OCI-LY1 (cell line): ENCODE data around the gene PANK4.

ENCODE experiments used
- H2AFZ ChIP-seq: fragments of 200-600 bp; sonication (generic), shearing (Covaris generic); 2 replicates; pipeline ENCODE4 v1.6.0; 2014; ENCODE audit warnings: antibody characterized with exemption, mild to moderate bottlenecking, low read length
- H3F3A ChIP-seq: fragments of 200-600 bp; sonication (generic), shearing (Covaris generic); 2 replicates; pipeline ENCODE4 v1.6.0; 2014; ENCODE audit warnings: mild to moderate bottlenecking, antibody characterized with exemption, low read length, moderate library complexity; ENCODE audit not compliant: insufficient read depth
- H3K27ac ChIP-seq: fragments of 200-600 bp; sonication (generic); 2 replicates; pipeline ENCODE4 v1.5.1; 2014; ENCODE audit warnings: low read length, mixed run types, mild to moderate bottlenecking, low read depth; ENCODE audit not compliant: poor library complexity, severe bottlenecking
- H3K27me3 ChIP-seq: fragments of 200-600 bp; sonication (generic); 2 replicates; pipeline ENCODE4 v1.6.0; 2014; ENCODE audit warnings: antibody characterized with exemption, mild to moderate bottlenecking, low read length, moderate library complexity; ENCODE audit not compliant: insufficient read depth
- H3K36me3 ChIP-seq: fragments of 200-600 bp; sonication (generic); 2 replicates; pipeline ENCODE4 v1.6.1; 2014; ENCODE audit warnings: mild to moderate bottlenecking, antibody characterized with exemption, low read length, moderate library complexity, mixed read lengths; ENCODE audit not compliant: insufficient read depth
- H3K4me1 ChIP-seq: fragments of 200-600 bp; sonication (generic); 2 replicates; pipeline ENCODE4 v1.5.1; 2014; ENCODE audit warnings: mild to moderate bottlenecking, low read length, moderate library complexity; ENCODE audit not compliant: insufficient read depth, severe bottlenecking
- H3K4me2 ChIP-seq: fragments of 200-600 bp; sonication (generic), shearing (Covaris generic); 2 replicates; pipeline ENCODE4 v1.6.1; 2014; ENCODE audit warnings: low read length
- H3K4me3 ChIP-seq: fragments of 200-600 bp; sonication (generic); 2 replicates; pipeline ENCODE4 v1.5.1; 2014; ENCODE audit warnings: low read length, low read depth, mild to moderate bottlenecking, mixed read lengths; ENCODE audit not compliant: poor library complexity, severe bottlenecking
- H3K79me2 ChIP-seq: fragments of 200-600 bp; shearing (Covaris generic); 2 replicates; pipeline ENCODE4 v1.6.1; 2016; ENCODE audit warnings: mixed run types, low read length, mixed read lengths; ENCODE audit not compliant: insufficient read depth
- H3K9ac ChIP-seq: fragments of 200-600 bp; sonication (generic), shearing (Covaris generic); 2 replicates; pipeline ENCODE4 v1.6.1; 2014; ENCODE audit warnings: mild to moderate bottlenecking, low read length, mixed read lengths
- H3K9me2 ChIP-seq: fragments of 200-600 bp; sonication (generic), shearing (Covaris generic); 2 replicates; pipeline ENCODE4 v1.6.1; 2014; ENCODE audit warnings: low read depth, mild to moderate bottlenecking, low read length, mixed read lengths
- H3K9me3 ChIP-seq: fragments of 200-600 bp; shearing (Covaris generic); 2 replicates; pipeline ENCODE4 v1.6.1; 2014; ENCODE audit warnings: low read length, mixed read lengths
- H4K20me1 ChIP-seq: fragments of 200-600 bp; sonication (generic), shearing (Covaris generic); 2 replicates; pipeline ENCODE4 v1.6.0; 2016; ENCODE audit warnings: mild to moderate bottlenecking, low read length; ENCODE audit not compliant: insufficient read depth
- EZH2 ChIP-seq: fragments of 200-600 bp; sonication (generic), shearing (Covaris generic); IDR thresholded peaks from 2 replicates; pipeline ENCODE4 v1.8.0; 2017; ENCODE audit warnings: borderline replicate concordance, mixed run types, mild to moderate bottlenecking, antibody characterized with exemption, low read length, moderate library complexity, mixed read lengths
- TF ChIP-seq, protein P1 (sequence below): fragments of 200-600 bp; sonication (generic), shearing (Covaris generic); IDR thresholded peaks from 2 replicates; pipeline ENCODE4 v1.5.1; 2017; ENCODE audit warnings: mild to moderate bottlenecking, antibody characterized with exemption, low read length, moderate library complexity, mixed read lengths

PANK4 gene

GRCh38 chr1:2505461-2505994, 20.9 kb downstream of the PANK4 start:
- TF ChIP-seq, protein P1, sequence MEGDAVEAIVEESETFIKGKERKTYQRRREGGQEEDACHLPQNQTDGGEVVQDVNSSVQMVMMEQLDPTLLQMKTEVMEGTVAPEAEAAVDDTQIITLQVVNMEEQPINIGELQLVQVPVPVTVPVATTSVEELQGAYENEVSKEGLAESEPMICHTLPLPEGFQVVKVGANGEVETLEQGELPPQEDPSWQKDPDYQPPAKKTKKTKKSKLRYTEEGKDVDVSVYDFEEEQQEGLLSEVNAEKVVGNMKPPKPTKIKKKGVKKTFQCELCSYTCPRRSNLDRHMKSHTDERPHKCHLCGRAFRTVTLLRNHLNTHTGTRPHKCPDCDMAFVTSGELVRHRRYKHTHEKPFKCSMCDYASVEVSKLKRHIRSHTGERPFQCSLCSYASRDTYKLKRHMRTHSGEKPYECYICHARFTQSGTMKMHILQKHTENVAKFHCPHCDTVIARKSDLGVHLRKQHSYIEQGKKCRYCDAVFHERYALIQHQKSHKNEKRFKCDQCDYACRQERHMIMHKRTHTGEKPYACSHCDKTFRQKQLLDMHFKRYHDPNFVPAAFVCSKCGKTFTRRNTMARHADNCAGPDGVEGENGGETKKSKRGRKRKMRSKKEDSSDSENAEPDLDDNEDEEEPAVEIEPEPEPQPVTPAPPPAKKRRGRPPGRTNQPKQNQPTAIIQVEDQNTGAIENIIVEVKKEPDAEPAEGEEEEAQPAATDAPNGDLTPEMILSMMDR, result no peak
- Histone ChIP-seq H3K79me2 (no peaks in the 10 kb centered on the region), H3K9ac (no peak overlapping the region), H3K4me2 (no peak overlapping the region), H4K20me1 (no peaks in the 10 kb centered on the region), H3K27ac (no peak overlapping the region), H3K36me3 (peaks cover 28% of the 10 kb centered on the region), H3K4me1 (no peaks in the 10 kb centered on the region), H3K9me2 (no peaks in the 10 kb centered on the region), H2AFZ (no peak overlapping the region), H3K9me3 (no peaks in the 10 kb centered on the region), H3F3A (no peaks in the 10 kb centered on the region), H3K27me3 (peaks cover 7% of the 10 kb centered on the region; the same call in 1 of the 2 replicates), H3K4me3 (no peak overlapping the region)

DNA sequence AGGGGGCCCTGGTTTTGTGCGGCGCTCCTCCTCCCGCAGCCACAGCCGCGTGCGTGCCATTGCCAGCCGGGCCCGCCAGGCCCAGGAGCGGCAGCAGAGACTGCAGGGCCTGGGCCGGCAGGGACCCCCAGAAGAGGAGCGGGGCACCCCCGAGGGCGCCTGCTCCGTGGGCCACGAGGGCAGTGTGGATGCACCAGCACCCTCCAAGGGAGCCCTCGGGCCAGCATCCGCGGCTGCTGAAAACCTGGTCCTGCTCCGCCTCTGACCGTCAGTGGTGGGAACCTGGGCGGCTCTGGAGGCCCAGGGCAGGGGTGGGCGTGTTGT, 21.5 kb downstream of the PANK4 start:
- no peak overlapping the region for H3K9ac ChIP-seq
- H3K9me2 ChIP-seq, result no peaks in the 10 kb centered on the region
- no peaks in the 10 kb centered on the region for H3K9me3 ChIP-seq
- H2AFZ ChIP-seq, result no peak overlapping the region
- H4K20me1 ChIP-seq, result no peaks in the 10 kb centered on the region
- no peaks in the 10 kb centered on the region for H3K79me2 ChIP-seq
- H3K27me3 ChIP-seq, result peaks cover 7% of the 10 kb centered on the region; the same call in 1 of the 2 replicates
- TF ChIP-seq, protein P1, result no peak
- no peak for TF ChIP-seq EZH2
- H3K27ac ChIP-seq, result no peak overlapping the region
- H3F3A ChIP-seq, result no peaks in the 10 kb centered on the region
- no peak overlapping the region for H3K4me3 ChIP-seq
- peaks cover 22% of the 10 kb centered on the region for H3K36me3 ChIP-seq
- no peaks in the 10 kb centered on the region for H3K4me1 ChIP-seq
- H3K4me2 ChIP-seq, result no peak overlapping the region

- H3K27ac ChIP-seq, result no peak overlapping the region
- H3F3A ChIP-seq, result no peaks in the 10 kb centered on the region
- H3K36me3 ChIP-seq, result peaks cover 16% of the 10 kb centered on the region
- H4K20me1 ChIP-seq, result no peaks in the 10 kb centered on the region
- peaks cover 7% of the 10 kb centered on the region; the same call in 1 of the 2 replicates for H3K27me3 ChIP-seq
- TF ChIP-seq, protein P1, result no peak
- TF ChIP-seq EZH2, result no peak
- H3K9me2 ChIP-seq, result no peaks in the 10 kb centered on the region
- no peaks in the 10 kb centered on the region for H3K9me3 ChIP-seq
- no peak overlapping the region for H3K9ac ChIP-seq
- H2AFZ ChIP-seq, result no peak overlapping the region
- H3K4me2 ChIP-seq, result no peak overlapping the region
- H3K4me1 ChIP-seq, result no peaks in the 10 kb centered on the region
- no peak overlapping the region for H3K4me3 ChIP-seq
- no peaks in the 10 kb centered on the region for H3K79me2 ChIP-seq
These were observed 22.0 kb downstream of the PANK4 start for GRCh38 chr1:2504225-2504948.
